ENCODE data around the gene PYCR2. TPM values are rescaled to one million over a fixed set of nuclear protein-coding genes. Genes with fewer than 3 reads are reported as not detected.

The PYCR2 gene
- total and polyA plus RNA-seq, 2 of the 8 experiments (the other 6 are each of a cell fraction or from before 2014, with no cell fraction given) = 79.3 to 84.6 TPM

DNA sequence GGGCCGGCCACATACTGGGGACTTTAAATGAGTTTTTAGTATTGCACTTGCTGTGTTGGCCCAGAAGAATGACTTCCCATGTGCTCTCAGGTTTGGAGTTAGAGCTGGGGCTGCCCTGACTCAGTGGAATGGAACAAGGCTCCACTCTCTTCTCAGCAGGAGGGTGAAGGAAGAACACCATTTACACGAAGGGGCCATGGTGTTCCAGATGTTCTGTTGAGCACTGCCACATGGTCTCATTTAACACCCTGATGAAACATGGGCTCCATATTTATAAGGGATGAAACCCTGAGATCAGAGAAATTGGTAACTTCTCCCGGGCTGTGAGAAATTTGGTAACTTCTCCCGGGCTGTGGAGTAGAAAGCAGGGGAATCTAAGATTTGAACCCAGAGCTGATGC is 5.8 kb downstream of the PYCR2 start:
- H3K9ac ChIP-seq (replicated peaks in 1 of 4; ENCODE audit: extremely low read depth in 1 of 4, low read depth in 3 of 4, low read length in 3 of 4) = no peak overlapping the region
- no peaks in the 10 kb centered on the region for H3K27me3 ChIP-seq (replicated peaks in 1 of 4; ENCODE audit: control insufficient read depth in 3 of 4, extremely low read depth in 1 of 4, insufficient read depth in 3 of 4, low read length in 3 of 4)
- H4K8ac ChIP-seq (ENCODE audit: extremely low read depth, insufficient read depth, low read length) = no peak overlapping the region
- H2BK15ac ChIP-seq (ENCODE audit: low read length) = no peak overlapping the region
- peaks cover under 1% of the 10 kb centered on the region for H3K23me2 ChIP-seq (ENCODE audit: low read depth, low read length)
- no peak overlapping the region for H2AFZ ChIP-seq (ENCODE audit: low read length)
- no peak for DNase-seq (ENCODE audit: low read depth in 1 of 2, low spot score in 2 of 2)
- no peaks in the 10 kb centered on the region for H3K9me3 ChIP-seq (ENCODE audit: insufficient read depth in 2 of 2, low read depth in 1 of 2, low read length in 1 of 2)
- H3K14ac ChIP-seq (ENCODE audit: insufficient read length) = no peak overlapping the region
- no peak overlapping the region for H3K4me3 ChIP-seq (ENCODE audit: extremely low read depth in 1 of 4, insufficient read depth in 2 of 4, low read depth in 3 of 4, low read length in 4 of 4)
- no peak overlapping the region for H2BK20ac ChIP-seq (ENCODE audit: low read length)
- no peak overlapping the region for H2BK5ac ChIP-seq (ENCODE audit: low read depth, low read length)
- no peak overlapping the region for H3K23ac ChIP-seq (ENCODE audit: insufficient read length)
- H3K27ac ChIP-seq (ENCODE audit: low read depth, low read length) = no peak overlapping the region
- FAIRE-seq = no peak
- no peak overlapping the region for H3K18ac ChIP-seq (ENCODE audit: extremely low read depth, low read length)
- H2BK120ac ChIP-seq (replicated peaks; ENCODE audit: low read depth, low read length) = no peak overlapping the region
- TF ChIP-seq RFX5 (IDR thresholded peaks at IDR 0.05; ENCODE audit: borderline replicate concordance, low read depth, low read length) (no peak), POLR2AphosphoS5 (IDR thresholded peaks at IDR 0.05; ENCODE audit: low read depth, low read length) (no peak), CHD1 (IDR thresholded peaks at IDR 0.05; ENCODE audit: low read depth, low read length) (no peak), BCL11A (IDR thresholded peaks at IDR 0.05; ENCODE audit: low read depth in 2 of 2, low read length in 2 of 2) (no peak), PHF8 (conservative IDR thresholded peaks at IDR 0.05; ENCODE audit: low read depth, low read length) (no peak)
- WGBS, 2 experiments (ENCODE audit: extremely low coverage in 1 of 2, insufficient coverage in 1 of 2, insufficient read length in 1 of 2, insufficient replicate concordance in 2 of 2, low coverage in 1 of 2, low lambda C conversion rate in 2 of 2, missing lambda C conversion rate in 1 of 2) = 96% methylated on average over 4 of the region's 4 CpGs; no CpG with 5 or more reads in 1 of the 2 experiments
- H3K79me2 ChIP-seq (ENCODE audit: control insufficient read depth in 1 of 2, insufficient read depth in 2 of 2, low read length in 2 of 2) = peaks cover 3 to 13% of the 10 kb centered on the region in 2 experiments
- peaks cover 0 to 5% (median 3%) of the 10 kb centered on the region in 4 experiments; a peak in 4 of 7 replicates for H3K4me1 ChIP-seq (replicated peaks in 1 of 4; ENCODE audit: control insufficient read depth in 3 of 4, insufficient read depth in 4 of 4, low read length in 3 of 4)
- CTCF ChIA-PET (ENCODE audit: partially characterized antibody) = interaction anchor here (1.0 to 3.0 kb wide), 2 partner anchors 70 to 443 kb away, joined by 3 to 10 read pairs; no protein-coding TSS in a partner anchor
- H3K4ac ChIP-seq (replicated peaks; ENCODE audit: insufficient read length, low read depth, low read length) = no peak overlapping the region
- no peak overlapping the region for H3K56ac ChIP-seq (replicated peaks; ENCODE audit: insufficient read length, low read depth, low read length)
- H2AK5ac ChIP-seq (ENCODE audit: low read depth, low read length) = no peak overlapping the region
- H4K91ac ChIP-seq (replicated peaks; ENCODE audit: insufficient read length, low read length) = no peak overlapping the region
- peaks cover 9 to 47% (median 24%) of the 10 kb centered on the region in 4 experiments; a peak in 7 of 8 replicates for H3K36me3 ChIP-seq (ENCODE audit: control insufficient read depth in 2 of 4, insufficient read depth in 4 of 4, low read length in 3 of 4)
- peaks cover 14% of the 10 kb centered on the region for H3K79me1 ChIP-seq (ENCODE audit: low read depth, low read length)
- H4K5ac ChIP-seq (ENCODE audit: insufficient read length, low read depth, low read length) = no peak overlapping the region
- POLR2A ChIA-PET (ENCODE audit: partially characterized antibody) = interaction anchor here (0.6 to 1.5 kb wide), 8 partner anchors 13 to 149 kb away, joined by 3 to 5 read pairs (median 4); partner anchors contain the start of gene TMEM63A
- H3K4me2 ChIP-seq (ENCODE audit: insufficient read depth in 1 of 2, low read depth in 2 of 2, low read length in 2 of 2) = no peak overlapping the region
- peaks cover 3 to 4% of the 10 kb centered on the region in 2 experiments for H4K20me1 ChIP-seq (replicated peaks in 1 of 2; ENCODE audit: control insufficient read depth in 1 of 2, insufficient read depth in 2 of 2, low read length in 2 of 2)
- no peak overlapping the region for H2BK12ac ChIP-seq (ENCODE audit: low read depth, low read length)
